DND-41 (cell line): ENCODE results near the gene PCDHGA7.

Experiments used
- CTCF ChIP-seq: IDR thresholded peaks from 2 replicates; pipeline ENCODE4 v1.5.1; 2012; ENCODE audit warnings: borderline replicate concordance, low read length, moderate library complexity, mild to moderate bottlenecking; ENCODE audit not compliant: poor library complexity, severe bottlenecking; ENCODE audit errors: extremely low read depth
- EZH2 ChIP-seq: IDR thresholded peaks from 3 replicates; pipeline ENCODE4 v1.6.1; 2012; ENCODE audit warnings: borderline replicate concordance, low read depth, mild to moderate bottlenecking, moderate library complexity, low read length, inconsistent platforms; ENCODE audit not compliant: severe bottlenecking

GRCh38 chr5:141399555-141400258 lies 17.2 kb downstream of the PCDHGA7 start:
- TF ChIP-seq CTCF (no peak), EZH2 (no peak)
